ENCODE data around the gene ACTR1A. TPM values are rescaled to one million over a fixed set of nuclear protein-coding genes. Genes with fewer than 3 reads are reported as not detected.
"Not testable (repeated sequence)": the region's sequence is repeated elsewhere in the genome, so short reads cannot be mapped to it uniquely, and the experiment has no call there.

The ACTR1A gene
- total RNA-seq, 1 experiment from 2014 or later: 124 TPM

GRCh38 chr10:102455893-102456471 lies 46.5 kb downstream of the ACTR1A start:
- peak; percentile 79 for DNase-seq (ENCODE audit: low read depth)

- DNase-seq (ENCODE audit: low read depth): not testable (repeated sequence)
These were observed 47.6 kb downstream of the ACTR1A start for GRCh38 chr10:102454662-102455487.

- DNase-seq (ENCODE audit: low read depth): no peak
These were observed 49.0 kb downstream of the ACTR1A start for GRCh38 chr10:102453502-102453901.

- DNase-seq (ENCODE audit: low read depth): peak; percentile 69
These were observed 49.7 kb downstream of the ACTR1A start for GRCh38 chr10:102452672-102453340.

- no peak for DNase-seq (ENCODE audit: low read depth)
These were observed 51.2 kb downstream of the ACTR1A start, which contains the start of gene C10orf95 for GRCh38 chr10:102451105-102451969. TSS of gene C10orf95 (minus strand) at chr10:102451543. CDS start at chr10:102451093, 450 bp downstream.

- DNase-seq (ENCODE audit: low read depth): peak; percentile 75
These were observed 52.0 kb downstream of the ACTR1A start for GRCh38 chr10:102450374-102451104.

- no peak for DNase-seq (ENCODE audit: low read depth)
These were observed 52.5 kb downstream of the ACTR1A start for GRCh38 chr10:102450124-102450373.

- peak; percentile 34 for DNase-seq (ENCODE audit: low read depth)
These were observed 53.0 kb downstream of the ACTR1A start for GRCh38 chr10:102449321-102450123.

GRCh38 chr10:102444851-102445250 lies 57.7 kb downstream of the ACTR1A start:
- no peak for DNase-seq (ENCODE audit: low read depth)

GRCh38 chr10:102438374-102438773 lies 64.1 kb downstream of the ACTR1A start:
- no peak for DNase-seq (ENCODE audit: low read depth)

GRCh38 chr10:102437515-102437914 lies 65.0 kb downstream of the ACTR1A start:
- DNase-seq (ENCODE audit: low read depth): no peak

GRCh38 chr10:102436312-102436711 lies 66.2 kb downstream of the ACTR1A start:
- no peak for DNase-seq (ENCODE audit: low read depth)

- DNase-seq (ENCODE audit: low read depth): no peak
These were observed 66.8 kb downstream of the ACTR1A start for GRCh38 chr10:102435529-102436233.

- no peak for DNase-seq (ENCODE audit: low read depth)
These were observed 67.4 kb downstream of the ACTR1A start for GRCh38 chr10:102435133-102435497.

GRCh38 chr10:102434394-102435132 lies 67.9 kb downstream of the ACTR1A start:
- peak; percentile 37 for DNase-seq (ENCODE audit: low read depth)

- DNase-seq (ENCODE audit: low read depth): no peak
These were observed 68.9 kb downstream of the ACTR1A start for GRCh38 chr10:102433619-102434046.

- peak; percentile 96 for DNase-seq (ENCODE audit: low read depth)
These were observed 70.2 kb downstream of the ACTR1A start, which contains the start of gene CUEDC2 for GRCh38 chr10:102432162-102432950. TSS of gene CUEDC2 (minus strand) at chr10:102432574. CDS start at chr10:102425188, 7,386 bp downstream.
